GM19463 (cell line): ENCODE measurements around the gene SEPTIN1.
"Not testable (repeated sequence)": the region's sequence is repeated elsewhere in the genome, so short reads cannot be mapped to it uniquely, and the experiment has no call there.

Source experiments
- ATAC-seq: cut with Tn5 transposase; IDR thresholded peaks from one replicate; pipeline ENCODE4 v1.9.1; 2021; ENCODE audit warnings: mild to moderate bottlenecking, moderate library complexity; ENCODE audit not compliant: unreplicated experiment

The SEPTIN1 gene

DNA sequence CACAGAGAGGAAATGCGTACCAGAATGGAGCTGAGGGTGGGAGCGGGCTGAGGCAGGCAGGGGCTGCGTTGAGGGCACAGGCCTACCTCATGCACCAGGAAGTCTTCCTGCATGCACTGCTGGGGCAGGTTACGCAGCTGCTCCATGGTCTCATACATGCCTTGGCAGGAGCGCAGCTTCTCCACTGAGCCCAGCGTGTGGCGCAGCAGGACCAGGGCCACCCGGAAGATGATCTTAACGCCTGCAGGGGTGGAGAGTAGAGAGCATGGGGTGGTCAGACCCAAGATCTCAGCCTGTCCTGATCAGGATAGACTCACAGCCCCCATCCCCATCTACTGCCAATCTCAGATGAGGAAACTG lies 23.8 kb downstream of the SEPTIN1 start:
- no peak for ATAC-seq

DNA sequence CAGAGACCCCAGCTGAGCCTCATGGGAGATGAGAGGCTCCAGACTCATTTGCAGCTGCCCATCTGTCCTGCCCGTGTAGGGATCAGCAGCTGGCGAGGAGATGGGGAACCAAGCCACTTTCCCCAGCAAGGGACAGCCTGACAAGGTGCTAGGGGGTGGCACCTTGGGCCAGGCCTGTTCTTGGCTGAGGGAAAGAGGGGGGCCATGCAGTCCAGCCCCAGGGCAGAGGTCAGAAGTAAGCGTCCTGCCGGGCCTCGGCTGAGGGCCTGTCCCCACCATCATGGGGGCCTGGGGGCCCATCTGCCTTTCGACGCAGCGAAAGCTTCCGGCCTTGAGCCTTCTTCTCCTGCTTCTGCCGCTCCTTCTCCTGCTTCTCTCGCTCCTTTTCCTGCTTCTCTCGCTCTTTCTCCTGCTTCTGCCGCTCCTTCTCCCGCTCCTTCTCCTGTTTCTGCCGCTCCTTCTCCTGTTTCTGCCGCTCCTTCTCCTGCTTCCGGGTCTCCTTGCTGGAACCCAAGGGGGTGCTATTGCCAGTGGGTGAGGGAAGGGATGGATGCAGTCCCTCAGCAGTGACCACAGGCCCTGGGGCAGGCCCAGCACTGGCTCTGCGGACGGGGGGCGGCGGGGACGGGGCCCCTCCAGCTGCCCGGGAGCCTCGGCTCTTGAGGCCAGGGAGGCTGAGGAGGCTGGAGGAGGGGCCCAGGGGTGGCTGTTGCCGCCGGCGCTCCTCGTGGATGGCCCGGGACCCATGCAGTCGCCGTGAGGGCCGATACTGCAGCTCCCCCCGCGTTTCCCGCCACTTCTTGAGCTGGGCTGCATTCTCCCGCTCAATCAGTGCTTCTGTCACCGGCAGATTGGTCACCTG lies 24.4 kb downstream of the SEPTIN1 start:
- no peak for ATAC-seq

DNA sequence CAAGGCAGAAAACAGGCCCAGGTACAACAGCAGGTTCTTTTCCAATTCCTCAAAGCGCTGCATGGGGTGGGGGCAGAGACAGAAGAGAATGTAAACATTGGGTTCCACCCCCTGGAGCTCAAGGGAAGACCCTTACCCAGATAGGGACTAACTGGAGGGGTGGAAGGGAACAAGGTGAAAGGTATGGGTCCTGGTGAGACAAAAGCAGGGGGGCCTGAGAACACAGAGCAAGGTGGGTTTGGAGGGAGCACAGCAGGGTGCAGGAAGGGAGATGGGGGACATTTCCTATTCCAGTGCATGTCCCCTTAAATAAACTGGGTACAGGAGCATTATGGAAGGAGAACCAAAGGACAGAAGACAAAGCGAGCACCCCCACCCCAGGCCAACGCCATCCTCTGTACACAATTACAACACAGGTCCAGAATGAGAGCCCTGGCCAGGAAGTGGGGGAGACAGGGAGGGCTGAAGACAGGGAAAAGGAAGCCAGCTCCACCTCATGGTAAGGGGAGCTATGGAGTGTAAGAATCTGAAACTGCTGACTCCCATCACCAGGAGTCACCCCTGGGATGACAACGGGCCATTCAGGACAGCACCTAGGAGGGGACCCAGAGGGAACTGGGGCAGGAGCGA lies 25.2 kb downstream of the SEPTIN1 start:
- no peak for ATAC-seq

DNA sequence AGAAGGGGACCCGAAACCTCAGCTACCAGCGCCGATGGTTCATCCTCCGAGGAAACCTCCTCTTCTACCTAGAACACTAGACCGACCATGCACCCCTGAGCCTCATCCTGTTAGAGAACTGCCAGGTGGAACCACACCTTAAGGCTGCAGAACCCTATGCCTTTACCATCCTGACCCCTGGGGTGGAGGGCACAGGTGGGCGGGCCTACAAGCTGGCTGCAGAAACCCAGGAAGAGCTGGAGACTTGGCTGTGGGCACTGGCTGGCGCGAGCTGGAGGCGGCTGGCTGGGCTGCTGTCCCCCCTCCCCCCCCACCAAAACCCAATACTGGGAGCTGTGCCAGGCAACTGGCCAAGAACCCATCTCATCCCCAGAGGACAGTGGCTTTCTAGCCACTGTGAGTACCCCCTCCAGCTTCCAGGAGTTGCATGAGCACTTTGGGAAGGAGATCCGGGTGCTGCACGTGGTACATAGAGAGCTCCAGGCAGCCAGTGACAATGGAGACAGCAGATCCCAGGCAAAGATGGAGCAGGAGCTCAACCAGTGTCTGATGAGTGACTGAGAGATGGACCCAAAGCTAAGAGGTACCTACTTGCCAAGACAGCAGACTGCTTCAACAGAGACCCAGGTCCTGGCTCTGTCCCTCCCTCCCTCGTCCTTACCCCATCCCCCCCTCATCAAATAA lies 25.8 kb downstream of the SEPTIN1 start:
- no peak for ATAC-seq

DNA sequence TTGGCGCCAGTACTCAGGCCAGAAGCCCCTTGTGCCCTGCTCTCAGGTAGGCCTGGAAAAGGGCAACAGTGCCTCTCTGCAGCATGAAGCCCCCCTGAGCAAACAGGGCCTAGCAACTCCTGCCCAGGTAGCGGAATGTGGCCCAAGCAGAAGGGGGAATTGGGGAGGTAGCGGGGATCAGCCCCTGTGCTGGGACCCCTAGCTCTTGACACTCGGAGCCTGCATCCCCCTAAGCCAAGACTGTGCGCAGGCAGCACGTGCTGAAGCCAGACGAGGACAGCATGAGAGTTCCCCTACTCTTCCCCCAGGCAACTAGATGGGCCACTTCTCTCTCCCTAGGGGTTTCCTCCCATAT lies 26.4 kb downstream of the SEPTIN1 start:
- ATAC-seq, result no peak

DNA sequence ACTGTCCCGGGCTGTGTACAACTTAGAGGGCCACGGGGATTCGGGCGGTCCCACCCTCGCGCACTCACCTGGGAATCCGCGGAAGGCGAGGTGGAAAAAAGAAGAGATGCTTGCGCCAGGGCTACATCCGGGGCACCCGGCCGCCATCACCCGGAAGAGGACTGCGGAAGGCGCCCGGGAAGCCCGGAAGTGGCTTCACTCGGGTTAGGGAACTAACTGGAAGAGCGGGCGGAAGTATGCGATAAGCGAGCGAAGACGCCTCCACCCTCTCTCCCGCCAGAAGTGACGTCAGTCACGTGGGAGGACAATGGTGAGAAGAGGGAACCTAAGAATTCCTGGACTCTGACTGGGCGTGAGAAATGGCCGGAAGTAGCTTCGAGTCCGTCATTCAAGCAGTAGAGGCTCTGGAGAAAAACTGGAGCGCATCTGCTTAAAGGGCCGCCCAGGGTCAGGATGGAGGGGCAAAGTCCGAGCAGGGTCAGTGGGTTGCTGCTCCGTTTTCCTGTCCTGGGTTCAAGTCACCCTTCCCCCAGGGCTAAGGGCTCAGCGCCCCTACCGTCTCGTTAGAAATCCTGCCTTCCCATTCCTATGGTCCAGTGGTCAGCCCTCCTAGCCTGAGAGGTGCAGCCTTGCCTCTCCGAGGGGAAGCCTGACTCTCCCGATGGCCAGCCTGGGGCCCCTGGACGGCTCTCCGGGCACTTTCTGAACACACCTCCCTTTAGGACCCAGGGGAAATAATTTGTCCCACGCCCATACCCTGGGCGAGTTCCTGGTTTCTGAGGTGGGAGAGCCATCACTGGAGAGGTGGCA lies 27.0 kb downstream of the SEPTIN1 start, which contains the start of gene CD2BP2:
TSS of gene CD2BP2 (minus strand) at position 165 of the 810 bp plus-strand sequence. CDS start 627 bp downstream, outside the sequence.
- ATAC-seq, result peak; percentile 77

DNA sequence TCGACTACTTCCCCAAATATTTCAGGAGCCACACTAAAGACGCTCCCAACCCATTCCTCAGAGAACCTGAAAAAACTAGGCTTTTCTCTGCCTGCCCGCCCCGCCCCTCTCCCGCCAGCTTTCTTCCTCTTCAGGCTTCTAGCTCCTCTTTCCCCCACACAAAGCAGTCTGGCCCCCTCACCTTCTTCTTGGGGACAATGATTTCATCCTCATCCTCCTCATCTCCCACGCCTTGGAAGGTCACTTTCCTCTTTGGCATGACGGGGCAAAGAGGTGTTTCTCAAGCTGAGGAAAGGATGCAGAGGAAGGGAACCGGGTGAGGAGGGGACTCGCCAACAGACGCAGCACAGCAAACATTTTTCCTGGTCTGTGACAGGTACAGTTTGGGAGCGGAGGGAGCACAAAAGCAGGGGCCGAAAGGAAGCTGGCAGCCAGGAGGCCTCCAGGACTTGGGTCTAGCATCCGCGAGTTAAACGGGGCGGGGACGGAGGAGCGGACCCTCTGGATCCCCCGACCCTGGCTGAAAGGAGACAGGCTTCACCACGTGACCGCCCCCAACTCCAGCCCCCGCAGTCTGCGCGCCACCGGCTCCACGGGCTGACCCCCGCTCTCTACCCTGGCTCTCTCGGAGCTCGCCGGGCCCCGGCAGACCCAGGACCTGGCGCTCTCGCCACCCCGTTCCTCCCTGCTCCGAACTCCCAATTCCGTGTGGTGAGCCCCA lies 27.8 kb downstream of the SEPTIN1 start:
- ATAC-seq, result peak; percentile 3

DNA sequence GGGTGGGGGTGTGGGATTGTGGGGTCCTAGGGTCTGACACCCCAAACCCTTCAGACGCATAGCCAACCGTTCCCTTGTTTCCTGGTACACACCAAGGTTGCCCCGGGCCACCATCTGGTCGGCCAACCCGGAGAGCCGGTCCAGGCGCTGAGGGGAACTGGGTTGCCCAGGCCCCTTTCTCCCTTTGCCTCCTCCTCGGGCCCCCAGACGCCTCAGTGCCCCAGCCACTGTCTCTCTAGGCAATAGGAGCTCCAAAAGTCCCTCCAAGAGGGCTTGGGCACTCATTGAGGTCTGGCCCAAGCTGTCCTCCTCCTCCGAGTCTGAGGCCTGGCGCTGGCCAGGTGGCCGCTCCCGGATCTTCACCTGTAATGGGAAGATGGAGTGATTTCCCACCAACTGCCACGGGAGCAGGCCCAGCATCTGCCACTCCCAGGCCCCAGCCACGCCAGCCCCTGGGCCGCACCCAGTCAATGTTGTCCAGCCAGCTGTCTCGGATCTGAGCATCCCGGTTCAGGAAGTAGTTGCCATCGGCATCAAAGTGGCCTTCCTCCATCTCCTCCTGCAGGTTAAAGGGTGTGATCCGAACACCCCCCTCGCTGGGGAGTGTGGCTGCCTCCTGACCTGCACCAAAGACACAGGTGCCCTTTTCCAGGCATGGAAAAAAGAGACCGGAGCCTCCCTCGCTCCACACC lies 28.8 kb downstream of the SEPTIN1 start:
- ATAC-seq, result no peak

DNA sequence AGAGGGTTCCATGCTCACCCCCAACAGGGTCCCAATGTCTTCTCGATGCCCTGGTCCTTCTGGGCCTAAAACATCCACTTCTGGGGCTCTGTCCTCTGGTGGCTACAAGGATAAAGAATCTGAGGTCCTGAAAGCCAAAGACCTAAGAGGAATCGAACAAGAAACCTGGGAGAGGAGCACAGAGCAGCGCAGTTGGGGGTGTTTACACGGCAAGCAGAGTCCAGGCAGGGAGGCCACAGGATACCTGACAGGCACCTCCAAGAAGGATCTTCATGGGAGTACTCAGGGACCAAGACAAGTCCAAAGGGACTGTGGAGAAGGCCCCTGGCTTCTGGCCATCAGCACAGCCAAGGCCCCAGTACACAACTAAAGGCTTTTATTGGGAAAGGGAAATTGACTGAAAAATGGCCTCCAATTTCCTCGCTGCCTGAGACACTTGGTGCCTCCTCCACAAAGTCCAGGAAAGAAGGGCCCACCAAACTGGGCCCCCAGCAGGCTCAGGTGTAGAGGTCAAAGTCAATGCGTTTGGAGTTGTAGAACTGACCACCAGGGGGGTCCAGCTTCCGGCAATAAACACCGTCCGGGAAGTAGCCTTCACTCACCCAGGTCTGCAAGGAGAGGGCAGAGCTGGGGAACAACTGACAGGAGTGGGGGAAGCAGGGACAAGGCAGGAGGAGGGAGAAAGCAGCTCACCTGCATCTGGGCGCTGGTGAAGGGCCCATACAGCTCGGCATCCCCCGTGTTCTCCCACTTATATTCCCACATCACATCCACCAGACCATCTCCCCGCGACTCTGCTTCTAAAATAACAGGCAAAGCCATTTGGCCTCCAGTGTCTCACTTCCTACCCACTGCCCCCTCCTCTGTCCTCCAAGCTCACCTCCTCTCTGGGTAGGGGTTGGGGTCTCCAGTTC lies 29.6 kb downstream of the SEPTIN1 start:
- no peak for ATAC-seq

DNA sequence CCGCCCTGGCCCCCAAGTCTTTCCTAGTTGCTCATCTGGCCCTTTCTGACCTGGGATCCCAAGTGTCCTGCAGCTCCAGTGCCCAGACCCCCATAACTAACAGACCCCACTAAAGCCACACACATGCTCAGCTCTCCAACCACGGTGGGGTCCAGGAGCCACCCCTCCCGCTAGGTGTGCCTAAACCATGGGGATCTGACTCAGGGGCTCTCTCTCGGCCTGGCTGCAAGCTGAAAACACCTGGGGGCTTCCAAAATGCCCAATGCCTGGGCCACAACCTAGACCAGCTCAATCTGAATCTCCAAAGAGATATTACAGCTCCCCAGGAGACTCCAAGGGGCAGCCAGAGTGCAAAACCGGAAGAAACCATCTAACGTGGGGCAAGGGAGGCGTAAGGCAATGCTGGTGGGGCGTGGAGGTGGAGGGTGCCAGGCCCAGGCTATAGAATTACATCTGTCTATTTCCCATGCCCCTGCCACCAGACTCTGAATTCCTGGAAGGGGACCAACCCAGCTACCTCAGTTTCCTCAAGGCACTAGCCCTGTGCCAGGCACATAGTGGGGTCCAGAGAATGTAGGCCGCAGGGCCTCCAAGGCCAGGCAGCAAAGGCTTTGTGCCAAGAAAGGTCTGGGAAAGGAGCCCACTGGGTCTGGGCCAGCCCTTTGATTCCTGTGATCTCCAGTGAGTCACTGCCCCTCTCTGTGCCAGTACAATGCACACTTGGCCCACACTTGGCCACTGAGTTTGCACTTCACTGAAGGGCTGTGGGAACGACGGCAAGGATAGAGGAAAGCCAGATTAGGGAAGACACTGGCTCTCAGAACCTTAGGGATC lies 30.6 kb downstream of the SEPTIN1 start:
- ATAC-seq, result no peak

DNA sequence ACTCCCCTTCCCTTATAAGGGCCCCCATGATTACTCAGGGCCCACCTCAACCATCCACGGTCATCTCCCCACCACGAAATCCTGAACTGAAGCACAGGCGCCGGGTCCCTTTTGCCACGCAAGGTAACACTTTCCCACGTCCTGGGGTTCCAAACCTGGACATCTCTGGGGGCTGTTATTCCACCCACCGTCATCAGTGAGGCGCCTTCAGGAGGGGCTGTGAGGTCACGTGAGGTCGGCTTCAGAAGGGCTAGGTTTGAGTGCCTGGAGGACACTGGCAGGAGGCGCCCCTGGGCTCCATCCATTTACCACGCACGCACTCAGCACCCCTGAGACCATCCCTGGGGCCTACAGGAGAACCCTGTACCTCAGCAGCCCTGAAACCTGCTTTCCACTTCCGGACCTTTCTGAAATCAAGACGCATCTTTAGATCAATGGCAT lies 31.3 kb downstream of the SEPTIN1 start:
- ATAC-seq, result no peak

DNA sequence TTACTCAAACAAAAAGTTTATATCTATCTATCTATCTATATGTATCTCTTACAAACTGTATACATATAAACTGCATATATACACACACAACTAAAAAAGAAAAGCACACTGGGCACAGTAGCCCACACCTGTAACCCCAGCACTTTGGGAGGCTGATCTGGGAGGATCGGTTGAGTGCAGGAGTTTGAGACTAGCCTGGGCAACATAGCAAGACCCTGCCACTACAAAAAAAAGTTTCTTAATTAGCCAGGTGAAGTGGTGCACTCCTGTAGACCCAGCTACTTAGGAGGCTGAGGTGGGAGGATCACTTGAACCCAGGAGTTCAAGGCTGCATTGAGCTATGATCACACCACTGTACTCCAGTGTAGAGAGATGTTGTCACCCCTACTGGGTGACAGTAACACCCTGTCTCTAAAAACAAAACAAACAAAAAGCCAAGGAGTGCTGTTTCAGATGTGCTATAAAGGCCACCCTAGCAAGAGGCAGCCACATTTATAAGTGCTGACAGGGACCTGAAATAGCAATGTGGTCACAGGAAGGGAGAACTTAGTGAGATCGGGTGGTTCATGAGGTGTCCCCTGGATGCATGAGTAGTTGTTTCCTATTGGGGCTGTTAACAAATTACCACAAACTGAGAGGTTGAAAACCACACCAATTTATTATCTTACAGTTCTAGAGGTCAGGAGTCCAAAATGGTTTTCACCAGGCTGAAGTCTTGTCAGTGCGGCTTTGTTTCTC lies 32.1 kb downstream of the SEPTIN1 start:
- ATAC-seq, result peak; percentile 45

DNA sequence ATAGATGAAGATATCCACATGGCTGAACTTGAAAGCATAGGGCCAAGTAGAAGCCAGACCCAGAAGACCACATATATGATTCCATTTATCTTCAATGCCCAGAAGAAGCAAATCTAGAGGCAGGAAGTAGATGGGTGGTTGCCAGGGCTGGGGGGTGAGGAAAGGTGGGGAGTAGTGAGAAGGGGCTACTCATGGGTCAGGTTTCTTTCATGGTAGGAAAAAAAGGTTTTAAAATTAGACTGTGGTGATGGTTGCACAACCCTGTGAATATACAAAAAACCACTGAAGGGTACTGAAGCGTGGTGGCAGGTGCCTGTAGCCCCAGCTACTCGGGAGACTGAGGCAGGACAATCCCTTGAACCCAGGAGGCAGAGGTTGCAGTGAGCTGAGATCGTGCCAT lies 32.7 kb downstream of the SEPTIN1 start:
- peak; percentile 38 for ATAC-seq

DNA sequence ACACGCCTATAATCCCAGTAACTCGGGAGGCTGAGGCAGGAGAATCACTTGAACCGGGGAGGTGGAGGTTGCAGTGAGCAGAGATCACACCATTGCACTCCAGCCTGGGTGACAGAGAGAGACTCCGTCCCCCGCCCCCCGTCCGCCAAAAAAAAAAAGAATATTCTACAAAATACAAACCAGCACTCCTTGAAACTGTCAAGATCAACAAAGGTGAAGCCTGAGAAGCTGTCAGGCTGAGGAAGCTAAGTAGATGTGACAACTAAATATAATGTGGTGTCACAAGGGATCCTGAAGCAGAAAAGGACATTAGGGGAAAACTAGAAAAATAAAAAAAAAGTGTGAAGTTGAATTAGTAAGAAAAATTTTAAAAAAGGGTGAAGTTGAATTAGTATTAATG lies 33.4 kb downstream of the SEPTIN1 start:
- no peak for ATAC-seq

DNA sequence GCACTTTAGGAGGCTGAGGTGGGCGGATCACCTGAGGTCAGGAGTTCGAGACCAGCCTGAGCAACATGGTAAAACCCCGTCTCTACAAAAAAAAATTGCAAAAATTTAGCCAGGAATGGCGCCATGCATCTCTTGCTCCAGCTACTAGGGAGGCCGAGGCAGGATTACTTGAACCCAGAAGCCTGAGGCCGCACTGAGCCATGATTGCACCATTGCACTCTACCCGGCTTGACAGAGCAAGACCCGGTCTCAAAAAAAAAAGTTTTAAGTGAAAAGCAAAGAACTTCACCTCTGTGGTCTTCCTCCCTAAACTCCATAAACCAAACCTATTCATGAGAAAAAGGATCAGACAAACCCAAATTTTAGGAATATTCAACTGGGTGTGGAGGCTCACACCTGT lies 34.2 kb downstream of the SEPTIN1 start:
- no peak for ATAC-seq

DNA sequence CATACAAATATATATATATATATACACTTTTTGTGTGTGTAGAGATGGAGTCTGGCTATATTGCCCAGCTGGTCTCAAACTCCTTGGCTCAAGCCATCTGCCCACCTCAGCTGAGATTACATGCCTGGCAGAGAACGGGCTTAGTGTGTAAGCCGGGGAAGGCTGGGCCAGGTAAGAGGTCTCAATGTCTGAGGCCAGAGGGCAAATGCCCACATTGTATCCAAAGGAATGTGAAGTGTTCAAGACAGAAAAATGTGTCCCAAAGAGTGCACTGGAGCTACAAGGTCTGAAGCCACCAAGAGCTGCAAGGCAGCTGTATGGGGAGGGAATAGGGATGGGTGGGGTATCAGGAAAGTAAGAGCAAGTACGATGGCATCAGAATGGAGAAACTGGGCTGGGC lies 36.1 kb downstream of the SEPTIN1 start:
- ATAC-seq, result no peak

DNA sequence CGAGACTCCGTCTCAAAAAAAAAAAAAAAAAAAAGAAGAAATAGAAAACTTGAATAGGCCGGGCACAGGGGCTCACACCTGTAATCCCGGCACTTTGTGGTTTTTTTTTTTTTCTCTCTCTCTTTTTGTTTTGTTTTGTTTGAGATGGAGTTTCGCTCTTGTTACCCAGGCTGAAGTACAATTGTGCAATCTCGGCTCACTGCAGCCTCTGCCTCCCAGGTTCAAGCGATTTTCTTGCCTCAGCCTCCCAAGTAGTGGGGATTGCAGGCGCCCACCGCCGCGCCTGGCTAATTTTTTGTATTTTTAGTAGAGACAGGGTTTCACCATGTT lies 38.9 kb downstream of the SEPTIN1 start:
- not testable (repeated sequence) for ATAC-seq
